HG02970 (cell line): ENCODE results near the gene CCDC142.
"Not testable (repeated sequence)": the region's sequence is repeated elsewhere in the genome, so short reads cannot be mapped to it uniquely, and the experiment has no call there.

Experiments used
- ATAC-seq: cut with Tn5 transposase; IDR thresholded peaks from one replicate; pipeline ENCODE4 v1.9.1; 2021; ENCODE audit warnings: mild to moderate bottlenecking, moderate library complexity, moderate number of reproducible peaks; ENCODE audit not compliant: unreplicated experiment, low FRiP score

The CCDC142 gene

GRCh38 chr2:74472086-74472944, 10.5 kb downstream of the CCDC142 start, which contains the start of gene MRPL53:
Gene MRPL53, minus strand, starts transcription at chr2:74472680. Its CDS starts 20 bp downstream, at chr2:74472660.
- ATAC-seq, result peak; percentile 65

DNA sequence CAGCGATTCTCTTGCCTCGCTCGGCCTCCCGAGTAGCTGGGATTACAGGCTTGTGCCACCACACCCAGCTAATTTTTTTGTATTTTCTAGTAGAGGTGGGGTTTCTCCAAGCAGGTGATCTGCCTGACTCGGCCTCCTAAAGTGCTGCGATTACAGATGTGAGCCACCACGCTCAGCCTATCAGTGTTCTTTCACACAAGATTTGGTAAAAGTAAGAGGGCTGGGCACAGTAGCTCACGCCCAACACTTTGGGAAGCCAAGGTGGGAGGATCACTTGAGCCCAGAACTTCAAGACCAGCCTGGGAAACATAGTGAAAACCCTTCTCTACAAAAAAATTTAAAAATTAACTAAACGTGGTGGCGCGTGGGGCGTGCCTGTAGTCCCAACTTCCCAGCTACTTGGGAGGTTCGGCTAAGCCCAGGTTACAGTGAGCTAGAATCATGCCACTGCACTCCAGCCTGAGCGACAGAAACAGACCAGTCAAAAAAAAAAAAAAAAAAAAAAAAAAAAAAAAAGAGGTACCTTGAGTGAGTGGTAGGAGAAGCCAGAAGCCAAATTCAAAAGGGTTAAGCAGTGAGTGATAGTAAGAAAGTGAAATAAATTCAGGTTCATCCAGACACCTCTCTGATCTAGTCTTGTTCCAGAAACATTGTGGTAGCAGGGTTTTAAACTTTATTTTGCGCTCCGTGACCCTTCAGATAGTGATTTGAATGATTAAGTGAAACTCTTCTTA, 11.3 kb downstream of the CCDC142 start:
- ATAC-seq, result no peak

GRCh38 chr2:74470742-74471141, 12.1 kb downstream of the CCDC142 start:
- ATAC-seq, result not testable (repeated sequence)

DNA sequence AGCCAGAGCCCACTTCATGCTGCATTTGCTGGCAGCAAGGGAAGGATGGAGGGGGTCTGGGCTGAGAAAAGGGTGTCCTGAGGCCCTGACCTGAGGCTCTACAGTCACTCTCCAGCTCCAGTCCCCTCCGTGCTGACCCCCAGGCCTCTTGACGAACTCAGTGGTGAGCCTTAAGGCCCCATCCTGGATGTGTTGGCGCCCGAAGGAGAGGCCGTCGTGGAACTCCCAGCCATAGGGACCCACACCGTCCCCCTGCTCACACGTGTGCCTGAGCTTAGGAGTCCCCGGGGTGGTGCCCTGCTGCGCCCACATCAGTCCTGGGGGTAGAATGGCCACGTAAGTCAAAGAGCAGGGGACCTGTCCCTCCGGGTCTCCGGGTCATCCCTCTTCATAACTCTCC, 18.4 kb downstream of the CCDC142 start:
- no peak for ATAC-seq

DNA sequence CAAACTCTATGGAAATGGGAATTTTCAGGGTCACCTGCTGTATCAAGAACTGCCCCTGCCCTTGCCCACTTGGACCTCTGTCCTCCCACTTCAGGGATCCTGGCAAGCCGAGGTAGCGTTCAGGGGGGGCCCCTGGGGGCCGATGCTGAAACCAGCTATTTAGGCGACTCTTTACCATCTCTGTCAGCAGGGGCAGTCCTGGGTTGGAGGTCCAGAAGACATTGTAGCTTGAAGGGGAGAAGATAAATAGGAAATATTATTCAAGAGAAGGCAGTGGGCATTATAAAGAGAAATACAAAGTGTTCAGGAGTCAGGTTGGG, 20.1 kb downstream of the CCDC142 start:
- ATAC-seq, result no peak

DNA sequence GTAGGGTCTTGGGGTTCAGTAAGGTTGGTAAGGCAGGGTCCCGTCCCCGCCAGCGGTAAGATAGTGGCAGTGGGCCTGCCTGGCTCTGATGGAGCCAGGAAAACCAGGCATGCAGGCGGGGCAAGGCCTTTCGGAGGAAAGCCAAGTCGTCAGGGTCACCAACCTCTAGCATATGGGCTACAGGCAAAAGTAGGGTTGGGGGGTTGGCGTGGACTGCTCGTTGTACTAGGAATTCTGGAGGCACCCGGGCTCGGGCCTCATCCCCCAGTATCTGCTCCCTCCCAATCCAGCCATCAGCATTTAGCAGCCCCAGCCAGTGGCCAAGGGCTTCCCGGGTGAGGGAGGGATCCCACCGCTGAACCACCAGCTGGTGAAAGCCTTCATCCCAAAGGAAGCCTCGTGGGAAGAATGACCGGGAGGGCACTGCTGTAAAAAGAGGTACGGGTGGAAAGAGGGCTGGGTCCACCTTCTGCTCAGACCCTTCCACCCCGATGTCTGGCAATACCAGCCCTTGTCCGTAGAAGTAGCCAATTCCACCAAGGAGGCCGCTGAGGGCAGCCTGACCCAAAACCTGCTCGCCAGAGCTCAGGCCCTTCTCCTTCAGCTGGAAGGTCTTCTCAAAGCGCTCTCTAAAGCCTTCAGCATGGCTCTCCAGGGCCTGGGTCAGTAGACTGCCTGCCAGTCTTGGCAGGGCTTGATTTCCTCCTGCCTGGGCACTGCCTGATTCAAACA, 20.6 kb downstream of the CCDC142 start:
- ATAC-seq, result no peak

DNA sequence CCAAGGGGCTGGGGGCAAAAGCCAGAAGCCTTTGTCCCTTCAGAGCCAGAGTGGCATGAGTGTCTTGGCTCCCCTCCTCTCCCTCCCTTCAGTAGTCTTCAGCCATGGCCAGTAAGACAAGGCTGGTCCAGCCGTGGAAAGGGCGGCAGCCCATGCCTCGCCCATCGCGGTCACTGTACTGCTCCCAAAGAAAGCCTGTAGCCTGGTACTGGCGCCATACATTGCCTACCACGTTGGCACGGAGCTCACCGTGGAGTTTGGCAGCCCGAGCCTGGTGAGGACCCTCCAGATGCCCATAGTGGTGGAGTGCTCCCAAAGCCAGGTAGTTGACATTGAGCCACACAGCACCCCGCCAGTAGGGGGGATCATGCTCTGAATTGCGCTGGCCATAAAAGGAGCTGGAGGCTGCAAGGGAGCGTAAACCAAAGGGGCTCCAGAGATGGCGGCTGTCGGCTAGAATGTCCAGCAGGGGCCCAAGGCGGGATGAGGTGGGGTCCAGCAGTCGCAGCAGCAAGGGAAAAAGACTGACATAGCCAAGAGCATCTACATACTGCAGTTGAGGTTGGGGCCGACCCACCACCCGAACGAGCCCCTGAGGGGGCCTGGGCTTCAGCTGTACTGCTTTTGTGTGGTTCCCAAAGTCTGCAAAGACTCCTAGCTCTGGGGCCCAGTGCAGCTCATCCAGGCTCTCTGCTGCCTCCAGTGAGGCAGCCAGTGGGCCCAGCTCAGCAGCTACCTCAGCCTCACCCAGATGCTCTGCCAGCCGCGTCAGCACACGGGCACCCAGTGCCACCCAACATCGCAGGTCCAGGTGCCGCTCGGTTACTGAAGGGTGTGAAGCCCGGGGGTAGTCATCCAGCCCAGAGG, 21.4 kb downstream of the CCDC142 start:
- no peak for ATAC-seq

GRCh38 chr2:74460187-74460586, 22.6 kb downstream of the CCDC142 start:
- not testable (repeated sequence) for ATAC-seq

- ATAC-seq, result not testable (repeated sequence)
These were observed 23.2 kb downstream of the CCDC142 start for GRCh38 chr2:74459503-74460118.

GRCh38 chr2:74458938-74459363, 23.8 kb downstream of the CCDC142 start:
- ATAC-seq, result no peak

DNA sequence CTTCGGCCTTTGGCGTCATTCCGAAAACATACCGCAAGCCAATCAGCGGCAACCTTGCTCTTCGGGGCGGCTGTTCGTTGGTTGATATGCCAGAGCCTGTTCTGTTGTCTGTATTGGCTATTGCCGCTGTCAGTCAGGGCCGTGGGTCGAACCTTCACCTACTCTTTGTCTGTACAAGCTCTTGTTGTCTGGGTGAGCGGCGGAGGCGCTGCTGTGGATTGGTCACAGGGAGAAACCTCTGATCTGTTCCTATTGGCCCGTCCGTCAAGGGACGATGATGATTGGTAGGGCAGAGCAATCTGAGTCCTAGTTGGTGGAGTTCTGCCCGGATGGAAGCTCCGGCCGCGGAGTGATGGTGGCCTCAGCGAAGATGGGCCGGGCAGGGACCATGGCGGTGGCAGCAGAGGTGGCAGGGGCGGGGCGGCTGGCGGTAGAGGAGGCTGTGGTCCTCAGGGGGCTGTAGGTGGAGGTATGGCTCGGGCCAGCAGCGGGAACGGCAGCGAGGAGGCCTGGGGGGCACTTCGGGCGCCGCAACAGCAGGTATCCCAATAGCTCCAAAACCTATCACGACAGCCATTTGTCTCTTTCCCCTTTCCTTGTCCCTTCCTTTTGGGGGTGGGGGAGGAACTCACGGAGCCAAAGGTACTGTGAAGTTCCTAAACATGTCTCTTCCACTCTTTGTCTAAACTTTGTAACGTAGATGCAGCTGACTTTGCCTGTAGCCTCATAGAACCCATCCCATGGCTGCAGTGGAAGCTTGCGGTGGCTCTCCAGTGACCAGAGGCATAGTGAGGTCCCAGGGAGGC, 24.5 kb downstream of the CCDC142 start, which contains the start of gene WBP1:
WBP1 (plus strand) TSS at position 307 of the 806 bp plus-strand sequence; CDS start at position 472, 165 bp downstream.
- ATAC-seq, result peak; percentile 82

DNA sequence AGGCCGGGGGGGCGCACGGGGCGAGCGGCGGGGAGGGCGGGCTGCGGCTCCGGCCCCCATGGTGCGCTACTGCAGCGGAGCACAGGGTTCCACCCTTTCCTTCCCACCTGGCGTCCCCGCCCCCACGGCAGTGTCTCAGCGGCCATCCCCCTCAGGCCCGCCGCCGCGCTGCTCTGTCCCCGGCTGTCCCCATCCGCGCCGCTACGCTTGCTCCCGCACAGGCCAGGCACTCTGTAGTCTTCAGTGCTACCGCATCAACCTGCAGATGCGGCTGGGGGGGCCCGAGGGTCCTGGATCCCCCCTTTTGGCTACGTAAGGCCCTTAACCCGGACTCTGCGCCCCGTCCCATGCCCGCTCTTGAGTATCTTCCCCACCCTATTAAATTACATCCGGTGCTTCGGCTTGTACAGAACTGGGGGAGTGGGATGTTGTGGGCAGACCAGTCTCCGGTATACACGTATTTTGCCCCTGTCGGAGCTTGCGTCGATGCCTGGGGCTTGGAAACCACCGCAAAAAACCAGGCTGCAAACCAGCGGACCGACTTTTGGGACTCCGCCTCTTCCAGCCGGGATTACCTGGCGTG, 25.2 kb downstream of the CCDC142 start:
- ATAC-seq, result peak; percentile 35

DNA sequence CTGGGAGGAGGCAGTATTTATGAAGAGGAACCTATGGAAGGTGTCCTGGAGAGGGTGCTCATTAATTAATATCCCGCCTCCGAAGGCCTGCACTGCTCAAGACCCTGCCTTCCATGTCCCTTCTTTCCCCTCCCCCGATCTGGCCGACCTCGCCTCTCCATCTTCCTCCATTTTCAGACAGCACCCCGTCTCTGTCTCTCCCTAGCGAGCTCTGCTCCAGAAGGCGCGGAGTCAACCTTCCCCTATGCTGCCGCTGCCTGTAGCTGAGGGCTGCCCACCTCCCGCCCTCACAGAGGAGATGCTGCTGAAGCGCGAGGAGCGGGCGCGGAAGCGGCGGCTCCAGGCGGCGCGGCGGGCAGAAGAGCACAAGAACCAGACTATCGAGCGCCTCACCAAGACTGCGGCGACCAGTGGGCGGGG, 25.7 kb downstream of the CCDC142 start:
- no peak for ATAC-seq

DNA sequence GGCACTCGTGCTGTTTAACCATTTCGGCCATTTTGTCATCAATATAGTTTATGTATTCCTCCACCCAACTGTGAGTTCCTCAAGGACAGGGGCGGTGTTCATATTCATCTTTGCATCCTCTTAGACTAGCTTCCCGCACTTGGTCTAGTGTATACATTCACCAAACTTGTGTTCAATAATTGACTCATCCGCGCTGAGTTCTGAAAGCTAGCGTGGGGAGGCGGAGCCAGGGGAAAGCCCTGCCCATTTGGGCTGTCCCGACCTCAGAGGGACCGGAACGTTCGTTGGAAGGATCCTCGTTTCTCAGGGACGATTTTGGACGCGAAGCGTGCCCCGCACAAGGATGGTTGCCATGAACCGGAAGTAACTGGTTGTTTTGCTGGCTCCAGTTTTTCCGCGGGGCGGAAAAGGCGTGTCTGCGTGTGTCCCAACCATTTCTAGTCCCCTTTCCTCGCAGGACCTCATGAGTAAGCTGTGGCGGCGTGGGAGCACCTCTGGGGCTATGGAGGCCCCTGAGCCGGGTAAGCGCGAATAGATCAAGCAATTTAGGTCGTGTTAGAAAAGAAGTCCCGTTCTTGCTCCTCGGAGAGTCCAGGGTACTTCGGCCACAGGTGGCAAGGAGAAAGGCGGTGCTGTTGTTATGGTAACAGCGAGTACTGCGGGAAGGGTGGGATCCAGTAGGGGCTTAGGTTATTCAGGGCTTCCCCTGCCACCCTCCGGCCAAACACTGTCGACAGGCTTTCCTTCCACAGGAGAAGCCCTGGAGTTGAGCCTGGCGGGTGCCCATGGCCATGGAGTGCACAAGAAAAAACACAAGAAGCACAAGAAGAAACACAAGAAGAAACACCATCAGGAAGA, 27.9 kb downstream of the CCDC142 start, which contains the start of gene INO80B:
INO80B (plus strand) TSS at position 434 of the 858 bp plus-strand sequence; CDS start at position 464, 30 bp downstream.
- ATAC-seq, result peak; percentile 44

- ATAC-seq, result no peak
These were observed 32.1 kb downstream of the CCDC142 start for GRCh38 chr2:74450570-74451190.

- ATAC-seq, result no peak
These were observed 34.0 kb downstream of the CCDC142 start for GRCh38 chr2:74448771-74449170.
